Hepatocyte (in vitro differentiated cells): ENCODE data around the gene SLC34A1.

Experiments
- EZH2 ChIP-seq: fragments of 200-600 bp; sonication (generic); IDR thresholded peaks from 2 replicates; pipeline ENCODE4 v1.6.1; 2016; ENCODE audit warnings: antibody characterized with exemption, mild to moderate bottlenecking, borderline replicate concordance
- EZH2phosphoT487 ChIP-seq: fragments of 200-600 bp; sonication (generic); IDR thresholded peaks from one replicate; pipeline ENCODE4 v1.6.1; 2018; ENCODE audit warnings: antibody characterized with exemption, mild to moderate bottlenecking, low read depth, moderate library complexity; ENCODE audit not compliant: unreplicated experiment, severe bottlenecking
- TF ChIP-seq, protein P1 (sequence below): fragments of 200-600 bp; sonication (generic); IDR thresholded peaks from 2 replicates; pipeline ENCODE4 v1.5.1; 2016; ENCODE audit warnings: antibody characterized with exemption, mild to moderate bottlenecking; ENCODE audit not compliant: poor library complexity

DNA sequence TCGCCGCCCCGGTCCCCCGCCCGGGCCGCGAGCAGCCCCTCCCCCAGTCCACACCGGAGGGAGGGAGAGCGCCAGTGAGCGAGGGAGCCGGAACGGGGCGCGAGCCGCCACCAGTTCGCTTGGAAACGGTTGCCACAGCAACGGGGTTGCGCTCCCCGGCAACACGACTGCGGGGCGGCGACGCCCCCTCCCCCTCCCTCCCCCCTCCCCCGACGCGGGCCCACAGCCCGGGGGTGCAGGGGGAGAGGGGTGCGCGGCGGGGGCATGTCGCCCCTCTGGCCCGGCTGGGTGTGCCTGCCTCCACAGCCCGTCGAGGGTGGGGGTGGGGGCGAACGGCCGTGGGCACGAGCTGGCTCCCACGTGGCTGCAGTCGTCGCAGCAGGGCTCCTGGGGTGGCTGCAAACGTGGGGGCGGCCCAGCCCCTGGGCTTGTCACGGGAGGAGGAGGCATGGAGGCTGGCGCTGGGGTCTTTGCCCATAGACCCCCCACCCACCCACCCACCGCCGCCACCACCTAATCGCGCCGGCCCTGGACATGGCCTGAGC is 62.9 kb downstream of the SLC34A1 start:
- TF ChIP-seq EZH2 (no peak), EZH2phosphoT487 (no peak)
- TF ChIP-seq, protein P1, sequence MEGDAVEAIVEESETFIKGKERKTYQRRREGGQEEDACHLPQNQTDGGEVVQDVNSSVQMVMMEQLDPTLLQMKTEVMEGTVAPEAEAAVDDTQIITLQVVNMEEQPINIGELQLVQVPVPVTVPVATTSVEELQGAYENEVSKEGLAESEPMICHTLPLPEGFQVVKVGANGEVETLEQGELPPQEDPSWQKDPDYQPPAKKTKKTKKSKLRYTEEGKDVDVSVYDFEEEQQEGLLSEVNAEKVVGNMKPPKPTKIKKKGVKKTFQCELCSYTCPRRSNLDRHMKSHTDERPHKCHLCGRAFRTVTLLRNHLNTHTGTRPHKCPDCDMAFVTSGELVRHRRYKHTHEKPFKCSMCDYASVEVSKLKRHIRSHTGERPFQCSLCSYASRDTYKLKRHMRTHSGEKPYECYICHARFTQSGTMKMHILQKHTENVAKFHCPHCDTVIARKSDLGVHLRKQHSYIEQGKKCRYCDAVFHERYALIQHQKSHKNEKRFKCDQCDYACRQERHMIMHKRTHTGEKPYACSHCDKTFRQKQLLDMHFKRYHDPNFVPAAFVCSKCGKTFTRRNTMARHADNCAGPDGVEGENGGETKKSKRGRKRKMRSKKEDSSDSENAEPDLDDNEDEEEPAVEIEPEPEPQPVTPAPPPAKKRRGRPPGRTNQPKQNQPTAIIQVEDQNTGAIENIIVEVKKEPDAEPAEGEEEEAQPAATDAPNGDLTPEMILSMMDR = no peak
